ENCODE measurements around the gene ZFP69B.

DNA sequence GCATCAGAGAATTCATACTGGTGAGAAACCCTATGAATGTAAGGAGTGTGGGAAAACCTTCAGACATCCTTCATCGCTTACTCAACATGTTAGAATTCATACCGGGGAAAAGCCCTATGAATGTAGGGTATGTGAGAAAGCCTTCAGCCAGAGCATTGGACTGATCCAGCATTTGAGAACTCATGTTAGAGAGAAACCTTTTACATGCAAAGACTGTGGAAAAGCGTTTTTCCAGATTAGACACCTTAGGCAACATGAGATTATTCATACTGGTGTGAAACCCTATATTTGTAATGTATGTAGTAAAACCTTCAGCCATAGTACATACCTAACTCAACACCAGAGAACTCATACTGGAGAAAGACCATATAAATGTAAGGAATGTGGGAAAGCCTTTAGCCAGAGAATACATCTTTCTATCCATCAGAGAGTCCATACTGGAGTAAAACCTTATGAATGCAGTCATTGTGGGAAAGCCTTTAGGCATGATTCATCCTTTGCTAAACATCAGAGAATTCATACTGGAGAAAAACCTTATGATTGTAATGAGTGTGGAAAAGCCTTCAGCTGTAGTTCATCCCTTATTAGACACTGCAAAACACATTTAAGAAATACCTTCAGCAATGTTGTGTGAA lies 12.8 kb downstream of the ZFP69B start:
- no peak for TF ChIP-seq EZH2 (IDR thresholded peaks at IDR 0.05; ENCODE audit: borderline replicate concordance, insufficient read depth, low read depth, low read length, poor library complexity, severe bottlenecking)
- TF ChIP-seq, protein P1, sequence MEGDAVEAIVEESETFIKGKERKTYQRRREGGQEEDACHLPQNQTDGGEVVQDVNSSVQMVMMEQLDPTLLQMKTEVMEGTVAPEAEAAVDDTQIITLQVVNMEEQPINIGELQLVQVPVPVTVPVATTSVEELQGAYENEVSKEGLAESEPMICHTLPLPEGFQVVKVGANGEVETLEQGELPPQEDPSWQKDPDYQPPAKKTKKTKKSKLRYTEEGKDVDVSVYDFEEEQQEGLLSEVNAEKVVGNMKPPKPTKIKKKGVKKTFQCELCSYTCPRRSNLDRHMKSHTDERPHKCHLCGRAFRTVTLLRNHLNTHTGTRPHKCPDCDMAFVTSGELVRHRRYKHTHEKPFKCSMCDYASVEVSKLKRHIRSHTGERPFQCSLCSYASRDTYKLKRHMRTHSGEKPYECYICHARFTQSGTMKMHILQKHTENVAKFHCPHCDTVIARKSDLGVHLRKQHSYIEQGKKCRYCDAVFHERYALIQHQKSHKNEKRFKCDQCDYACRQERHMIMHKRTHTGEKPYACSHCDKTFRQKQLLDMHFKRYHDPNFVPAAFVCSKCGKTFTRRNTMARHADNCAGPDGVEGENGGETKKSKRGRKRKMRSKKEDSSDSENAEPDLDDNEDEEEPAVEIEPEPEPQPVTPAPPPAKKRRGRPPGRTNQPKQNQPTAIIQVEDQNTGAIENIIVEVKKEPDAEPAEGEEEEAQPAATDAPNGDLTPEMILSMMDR (IDR thresholded peaks at IDR 0.05), result no peak
